Measurements from ENCODE around the gene ENTPD6.

DNA sequence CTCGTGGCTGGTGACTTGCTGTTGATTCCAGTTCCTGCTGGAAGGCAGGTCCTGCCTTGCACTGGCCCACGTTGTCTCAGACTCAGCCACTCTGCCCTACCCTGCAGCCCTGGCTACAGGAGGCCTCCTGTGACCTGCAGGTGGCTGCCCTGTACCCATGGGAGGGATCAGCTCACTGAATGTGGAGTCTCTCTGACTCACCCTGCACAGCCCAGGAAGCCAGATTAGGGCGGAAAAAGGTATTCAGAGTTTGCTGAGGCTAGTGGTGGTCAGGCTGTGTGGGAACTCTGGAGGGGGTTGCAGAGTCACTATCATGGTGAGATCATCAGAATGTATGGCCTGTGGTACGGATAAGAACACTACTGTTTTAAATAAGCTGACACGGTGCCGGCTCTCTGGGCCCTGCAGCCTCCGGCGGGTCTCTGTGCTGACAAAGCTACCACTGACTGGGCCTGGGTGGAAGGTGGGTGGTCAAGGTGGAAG, 27.7 kb downstream of the ENTPD6 start:
- TF ChIP-seq, protein P1, sequence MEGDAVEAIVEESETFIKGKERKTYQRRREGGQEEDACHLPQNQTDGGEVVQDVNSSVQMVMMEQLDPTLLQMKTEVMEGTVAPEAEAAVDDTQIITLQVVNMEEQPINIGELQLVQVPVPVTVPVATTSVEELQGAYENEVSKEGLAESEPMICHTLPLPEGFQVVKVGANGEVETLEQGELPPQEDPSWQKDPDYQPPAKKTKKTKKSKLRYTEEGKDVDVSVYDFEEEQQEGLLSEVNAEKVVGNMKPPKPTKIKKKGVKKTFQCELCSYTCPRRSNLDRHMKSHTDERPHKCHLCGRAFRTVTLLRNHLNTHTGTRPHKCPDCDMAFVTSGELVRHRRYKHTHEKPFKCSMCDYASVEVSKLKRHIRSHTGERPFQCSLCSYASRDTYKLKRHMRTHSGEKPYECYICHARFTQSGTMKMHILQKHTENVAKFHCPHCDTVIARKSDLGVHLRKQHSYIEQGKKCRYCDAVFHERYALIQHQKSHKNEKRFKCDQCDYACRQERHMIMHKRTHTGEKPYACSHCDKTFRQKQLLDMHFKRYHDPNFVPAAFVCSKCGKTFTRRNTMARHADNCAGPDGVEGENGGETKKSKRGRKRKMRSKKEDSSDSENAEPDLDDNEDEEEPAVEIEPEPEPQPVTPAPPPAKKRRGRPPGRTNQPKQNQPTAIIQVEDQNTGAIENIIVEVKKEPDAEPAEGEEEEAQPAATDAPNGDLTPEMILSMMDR (conservative IDR thresholded peaks at IDR 0.05), result peak; percentile 45; the same call in 1 of the 2 replicates
- no peak for TF ChIP-seq EZH2 (IDR thresholded peaks at IDR 0.05; ENCODE audit: low read depth)

All from PC-9 (cell line).